Measurements from ENCODE around the gene NTHL1. TPM values are rescaled to one million over a fixed set of nuclear protein-coding genes. Genes with fewer than 3 reads are reported as not detected.

The NTHL1 gene
- total and polyA plus RNA-seq, 9 of the 15 experiments (the other 6 are each of a cell fraction or from before 2014, with no cell fraction given), result 1.1 to 58.8 (median 17.6) TPM

DNA sequence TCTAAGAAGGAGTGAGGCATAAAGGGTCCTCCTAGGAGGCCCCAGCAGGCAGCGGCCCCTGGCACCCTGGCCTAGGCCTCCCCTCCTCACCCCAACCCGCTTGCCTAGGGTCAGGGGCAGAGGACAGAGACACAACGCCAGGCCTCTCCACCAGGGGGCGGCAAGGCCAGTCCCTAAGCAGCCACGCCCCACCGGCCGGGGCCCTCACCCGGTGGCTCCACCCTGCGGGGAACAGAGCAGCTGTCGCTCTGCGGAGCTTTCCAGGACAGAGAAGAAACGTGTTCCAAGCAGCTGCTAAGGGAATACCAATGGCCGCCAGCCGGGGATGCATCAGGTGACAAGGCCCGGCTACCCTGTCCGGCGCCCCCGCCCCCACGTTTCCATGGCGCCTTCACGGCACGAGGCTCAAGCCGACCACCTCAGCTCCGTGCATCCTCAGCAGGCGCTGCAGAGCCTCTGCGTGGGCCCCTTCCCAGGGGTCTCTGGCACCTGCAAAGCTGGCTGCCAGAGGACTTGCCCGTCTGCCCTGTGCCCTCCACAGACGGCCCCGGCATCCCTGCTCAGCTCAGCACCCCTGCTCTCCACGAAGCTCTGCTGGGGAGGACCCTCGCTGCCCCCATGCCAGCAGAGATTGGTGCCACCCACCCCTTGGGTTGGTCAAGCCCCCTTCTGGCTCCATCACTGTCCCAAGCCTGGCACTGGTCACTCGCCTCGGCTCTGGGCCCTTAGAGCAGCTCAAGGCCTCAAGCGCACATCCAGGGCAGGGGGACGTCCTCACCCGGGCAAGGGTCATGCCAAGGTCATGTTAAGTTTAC is 43.6 kb downstream of the NTHL1 start (continued):
- TF ChIP-seq GTF3C2 (IDR thresholded peaks at IDR 0.05; ENCODE audit: borderline replicate concordance, extremely low read depth, insufficient read length), result no peak
- no peak for TF ChIP-seq HMG20B (CRISPR knock-in tag; IDR thresholded peaks at IDR 0.05)
- no peak for TF ChIP-seq ZNF431 (CRISPR knock-in tag; IDR thresholded peaks at IDR 0.05)
- TF ChIP-seq, protein P1, sequence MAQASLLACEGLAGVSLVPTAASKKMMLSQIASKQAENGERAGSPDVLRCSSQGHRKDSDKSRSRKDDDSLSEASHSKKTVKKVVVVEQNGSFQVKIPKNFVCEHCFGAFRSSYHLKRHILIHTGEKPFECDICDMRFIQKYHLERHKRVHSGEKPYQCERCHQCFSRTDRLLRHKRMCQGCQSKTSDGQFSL (CRISPR knock-in tag; IDR thresholded peaks at IDR 0.05), result no peak
- TF ChIP-seq, protein P1 (tag; IDR thresholded peaks at IDR 0.05), result no peak
- no peak for TF ChIP-seq ZNF639 (CRISPR knock-in tag; conservative IDR thresholded peaks at IDR 0.05 in 1 of 2, IDR thresholded peaks at IDR 0.05 in 1 of 2)
- TF ChIP-seq, protein P2, sequence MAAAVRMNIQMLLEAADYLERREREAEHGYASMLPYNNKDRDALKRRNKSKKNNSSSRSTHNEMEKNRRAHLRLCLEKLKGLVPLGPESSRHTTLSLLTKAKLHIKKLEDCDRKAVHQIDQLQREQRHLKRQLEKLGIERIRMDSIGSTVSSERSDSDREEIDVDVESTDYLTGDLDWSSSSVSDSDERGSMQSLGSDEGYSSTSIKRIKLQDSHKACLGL (CRISPR knock-in tag; IDR thresholded peaks at IDR 0.05; ENCODE audit: borderline replicate concordance, poor library complexity, severe bottlenecking), result no peak
- TF ChIP-seq TCF15 (CRISPR knock-in tag; IDR thresholded peaks at IDR 0.05), result no peak
- TF ChIP-seq CREBBP (IDR thresholded peaks at IDR 0.05; ENCODE audit: low read depth, low read length), result no peak
- no peak for TF ChIP-seq BRCA1 (IDR thresholded peaks at IDR 0.05)
- no peak for TF ChIP-seq BRCA1 (CRISPR knock-in tag; IDR thresholded peaks at IDR 0.05)
- TF ChIP-seq SMAD2 (IDR thresholded peaks at IDR 0.05; ENCODE audit: low read depth, low read length), result no peak
- peak; percentile 74; the same call in 1 of the 2 replicates for TF ChIP-seq BHLHE40 (IDR thresholded peaks at IDR 0.05; ENCODE audit: low read length)
- TF ChIP-seq PTTG1 (tag; IDR thresholded peaks at IDR 0.05; ENCODE audit: low read depth), result no peak
- peak; percentile 87 for TF ChIP-seq MXI1 (IDR thresholded peaks at IDR 0.05; ENCODE audit: low read depth, low read length)
- no peak for TF ChIP-seq ZC3H11A (IDR thresholded peaks at IDR 0.05; ENCODE audit: low read depth, low read length)
- TF ChIP-seq ZSCAN32 (CRISPR knock-in tag; IDR thresholded peaks at IDR 0.05), result no peak
- TF ChIP-seq GATA2 (CRISPR knock-in tag; IDR thresholded peaks at IDR 0.05), result no peak
- no peak for TF ChIP-seq BRF1 (IDR thresholded peaks at IDR 0.05; ENCODE audit: borderline replicate concordance, extremely low read depth, insufficient read length)
- TF ChIP-seq DDX20 (tag; IDR thresholded peaks at IDR 0.05; ENCODE audit: low read depth), result no peak
- no peak for TF ChIP-seq GABPB2 (CRISPR knock-in tag; conservative IDR thresholded peaks at IDR 0.05)
- no peak for TF ChIP-seq ZNF778 (CRISPR knock-in tag; IDR thresholded peaks at IDR 0.05)

Measured in K562 (cell line).